ENCODE results near the gene ABHD15.

Gene ABHD15

DNA sequence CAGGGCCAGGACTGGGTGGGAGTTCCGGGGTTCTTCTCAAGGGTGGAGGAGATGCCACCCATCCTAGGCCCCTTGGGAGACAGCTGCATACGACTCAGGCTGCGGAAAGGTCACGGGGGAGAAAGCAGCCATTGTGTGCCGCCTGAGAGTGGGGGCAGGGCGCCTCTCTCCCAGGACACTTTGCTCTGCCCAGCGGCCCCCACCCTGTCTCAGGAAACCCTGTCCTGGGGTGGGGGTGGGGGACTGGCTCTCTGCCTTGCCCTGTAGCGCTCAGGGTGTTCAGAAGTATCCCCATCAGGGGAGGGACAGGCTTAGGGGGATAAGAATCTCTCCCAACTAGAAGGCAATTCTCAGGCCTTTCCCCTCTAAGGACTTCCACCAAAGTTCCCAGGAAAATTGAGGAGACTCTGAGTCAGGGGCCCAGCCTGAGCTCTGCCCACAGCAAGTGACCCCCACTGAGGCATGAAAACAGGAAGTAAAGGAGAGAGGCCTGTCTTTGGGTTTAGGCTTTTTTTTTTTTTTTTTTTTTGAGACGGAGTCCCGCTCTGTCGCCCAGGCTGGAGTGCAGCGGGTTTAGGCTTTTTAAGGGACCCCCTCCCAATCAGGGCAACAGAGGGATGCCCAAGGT, 17.7 kb upstream of the ABHD15 start:
- TF ChIP-seq, protein P1, sequence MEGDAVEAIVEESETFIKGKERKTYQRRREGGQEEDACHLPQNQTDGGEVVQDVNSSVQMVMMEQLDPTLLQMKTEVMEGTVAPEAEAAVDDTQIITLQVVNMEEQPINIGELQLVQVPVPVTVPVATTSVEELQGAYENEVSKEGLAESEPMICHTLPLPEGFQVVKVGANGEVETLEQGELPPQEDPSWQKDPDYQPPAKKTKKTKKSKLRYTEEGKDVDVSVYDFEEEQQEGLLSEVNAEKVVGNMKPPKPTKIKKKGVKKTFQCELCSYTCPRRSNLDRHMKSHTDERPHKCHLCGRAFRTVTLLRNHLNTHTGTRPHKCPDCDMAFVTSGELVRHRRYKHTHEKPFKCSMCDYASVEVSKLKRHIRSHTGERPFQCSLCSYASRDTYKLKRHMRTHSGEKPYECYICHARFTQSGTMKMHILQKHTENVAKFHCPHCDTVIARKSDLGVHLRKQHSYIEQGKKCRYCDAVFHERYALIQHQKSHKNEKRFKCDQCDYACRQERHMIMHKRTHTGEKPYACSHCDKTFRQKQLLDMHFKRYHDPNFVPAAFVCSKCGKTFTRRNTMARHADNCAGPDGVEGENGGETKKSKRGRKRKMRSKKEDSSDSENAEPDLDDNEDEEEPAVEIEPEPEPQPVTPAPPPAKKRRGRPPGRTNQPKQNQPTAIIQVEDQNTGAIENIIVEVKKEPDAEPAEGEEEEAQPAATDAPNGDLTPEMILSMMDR (IDR thresholded peaks at IDR 0.05; ENCODE audit: low read depth, low read length): no peak
- no peak for DNase-seq (ENCODE audit: extremely low read depth, low read depth)

DNA sequence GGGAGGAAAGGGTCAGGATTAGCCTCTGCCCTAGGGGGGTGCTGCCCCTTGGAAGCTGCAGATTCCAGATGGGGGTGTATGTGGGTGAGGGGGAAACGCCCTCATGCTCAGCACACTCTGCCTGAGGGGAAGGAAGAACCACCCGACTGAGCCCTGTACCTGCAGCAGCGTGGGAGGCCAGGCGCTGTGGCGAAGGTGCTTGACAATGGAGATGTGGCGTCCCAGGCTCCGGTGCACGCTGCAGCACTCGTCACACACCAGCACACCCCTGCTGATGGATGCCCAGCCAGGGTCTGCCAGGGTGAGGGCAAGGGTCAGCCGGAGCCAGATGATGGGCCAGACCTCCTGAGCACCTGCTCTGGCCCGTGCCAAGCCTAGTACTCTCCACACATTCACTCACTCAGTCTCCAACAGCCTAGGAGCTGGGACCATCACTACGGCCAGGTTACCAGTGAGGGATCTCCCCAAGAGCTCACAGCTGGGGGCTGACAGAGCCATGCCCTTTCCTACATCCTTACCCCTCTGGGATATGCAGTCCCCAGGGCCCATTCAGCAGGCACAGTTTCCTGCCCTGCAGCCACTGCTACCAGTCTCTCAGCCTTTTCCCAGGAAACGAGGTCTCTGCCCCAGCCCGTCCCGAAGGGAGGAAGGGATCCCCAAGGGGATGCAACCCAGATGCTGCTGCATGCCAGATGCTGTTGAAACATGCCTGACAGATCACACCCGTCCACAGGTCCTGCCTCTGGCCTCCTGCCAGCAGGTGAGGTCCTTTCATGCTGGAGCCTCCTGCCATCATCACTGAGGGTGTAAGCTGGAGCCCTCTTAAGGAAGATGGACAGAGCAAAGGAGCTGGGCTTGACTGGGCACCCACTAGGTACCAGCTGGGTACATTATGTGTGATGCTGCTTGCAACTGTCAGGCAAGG, 16.7 kb upstream of the ABHD15 start:
- TF ChIP-seq, protein P1 (IDR thresholded peaks at IDR 0.05; ENCODE audit: low read depth, low read length): no peak
- DNase-seq (ENCODE audit: extremely low read depth, low read depth): no peak

DNA sequence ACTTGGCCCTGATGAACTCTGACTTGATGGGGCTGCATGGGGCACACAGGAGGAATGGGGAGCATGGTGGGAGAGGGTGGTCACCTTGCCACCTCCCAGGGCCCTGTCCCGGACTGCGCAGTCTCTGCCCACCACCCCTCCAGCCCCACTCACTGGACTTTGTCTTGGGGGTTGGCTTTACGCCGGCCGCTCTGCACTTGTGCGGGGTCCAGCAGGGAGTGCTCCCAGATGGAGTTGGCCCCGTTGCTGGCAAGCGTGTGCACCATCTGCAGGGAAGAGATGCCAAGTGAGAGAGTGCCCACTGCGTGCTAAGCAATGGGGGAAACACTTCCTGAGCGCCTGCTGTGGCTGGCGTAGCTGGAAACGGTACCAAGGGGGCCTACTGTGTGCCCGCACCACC, 15.9 kb upstream of the ABHD15 start:
- TF ChIP-seq, protein P1 (IDR thresholded peaks at IDR 0.05; ENCODE audit: low read depth, low read length): no peak
- DNase-seq (ENCODE audit: extremely low read depth, low read depth): no peak

DNA sequence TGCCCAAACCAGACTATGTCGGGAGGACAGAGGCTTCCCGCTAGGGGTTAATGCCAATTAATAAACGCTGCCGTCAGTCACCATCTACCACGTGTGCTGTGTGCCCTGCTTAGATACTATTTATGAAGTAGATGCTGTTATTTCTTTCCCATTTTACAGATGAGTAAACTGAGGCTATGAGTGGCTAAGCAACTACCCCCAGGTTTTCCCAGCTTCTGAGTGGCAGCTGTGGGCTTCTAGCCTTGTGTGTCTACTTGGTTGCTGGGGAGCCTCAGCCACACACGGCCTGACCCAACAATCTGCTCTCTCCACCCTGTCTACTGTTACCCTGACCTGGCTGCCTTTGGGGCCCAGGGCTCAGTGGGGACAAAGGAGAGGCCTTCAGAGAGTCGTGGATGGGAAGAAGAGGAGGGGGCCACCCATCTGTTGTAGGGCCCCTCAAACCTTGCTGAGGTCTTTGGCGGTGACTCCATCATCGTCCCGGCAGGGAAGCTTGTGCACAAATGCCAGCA, 15.5 kb upstream of the ABHD15 start:
- TF ChIP-seq, protein P1 (IDR thresholded peaks at IDR 0.05; ENCODE audit: low read depth, low read length): no peak
- DNase-seq (ENCODE audit: extremely low read depth, low read depth): no peak

DNA sequence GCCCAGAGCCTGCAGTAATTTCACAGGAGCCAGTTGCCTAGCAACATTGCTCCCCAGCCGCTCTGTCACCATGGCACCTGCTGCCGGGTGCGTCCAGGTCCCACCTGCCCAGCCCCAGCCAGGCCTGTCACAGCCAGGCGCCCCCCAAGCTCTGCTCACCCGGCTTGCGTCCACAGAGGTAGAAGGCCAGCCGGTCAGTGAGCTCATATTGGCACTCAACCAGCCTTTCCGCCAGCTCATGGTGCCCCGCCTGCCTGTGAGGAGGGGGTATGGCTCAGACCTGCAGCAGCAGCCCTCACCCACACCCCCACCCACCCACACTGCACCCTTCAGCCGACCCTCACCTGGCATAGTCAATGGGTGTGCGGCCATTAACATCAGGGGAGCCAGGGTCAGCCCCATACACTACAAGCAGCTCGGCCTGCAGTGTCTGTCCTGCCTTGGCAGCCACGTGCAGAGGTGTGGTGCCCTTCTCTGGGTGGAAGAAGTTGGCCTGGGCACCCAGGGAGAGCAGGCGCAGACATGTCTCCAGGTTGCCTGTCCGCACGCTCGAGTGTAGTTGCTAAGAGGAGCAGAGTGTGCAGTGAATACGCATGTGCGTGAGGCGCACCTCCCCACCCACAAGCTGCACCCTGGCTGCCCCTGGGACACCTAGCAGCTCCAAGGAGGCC, 14.9 kb upstream of the ABHD15 start:
- TF ChIP-seq, protein P1 (IDR thresholded peaks at IDR 0.05; ENCODE audit: low read depth, low read length): no peak

DNA sequence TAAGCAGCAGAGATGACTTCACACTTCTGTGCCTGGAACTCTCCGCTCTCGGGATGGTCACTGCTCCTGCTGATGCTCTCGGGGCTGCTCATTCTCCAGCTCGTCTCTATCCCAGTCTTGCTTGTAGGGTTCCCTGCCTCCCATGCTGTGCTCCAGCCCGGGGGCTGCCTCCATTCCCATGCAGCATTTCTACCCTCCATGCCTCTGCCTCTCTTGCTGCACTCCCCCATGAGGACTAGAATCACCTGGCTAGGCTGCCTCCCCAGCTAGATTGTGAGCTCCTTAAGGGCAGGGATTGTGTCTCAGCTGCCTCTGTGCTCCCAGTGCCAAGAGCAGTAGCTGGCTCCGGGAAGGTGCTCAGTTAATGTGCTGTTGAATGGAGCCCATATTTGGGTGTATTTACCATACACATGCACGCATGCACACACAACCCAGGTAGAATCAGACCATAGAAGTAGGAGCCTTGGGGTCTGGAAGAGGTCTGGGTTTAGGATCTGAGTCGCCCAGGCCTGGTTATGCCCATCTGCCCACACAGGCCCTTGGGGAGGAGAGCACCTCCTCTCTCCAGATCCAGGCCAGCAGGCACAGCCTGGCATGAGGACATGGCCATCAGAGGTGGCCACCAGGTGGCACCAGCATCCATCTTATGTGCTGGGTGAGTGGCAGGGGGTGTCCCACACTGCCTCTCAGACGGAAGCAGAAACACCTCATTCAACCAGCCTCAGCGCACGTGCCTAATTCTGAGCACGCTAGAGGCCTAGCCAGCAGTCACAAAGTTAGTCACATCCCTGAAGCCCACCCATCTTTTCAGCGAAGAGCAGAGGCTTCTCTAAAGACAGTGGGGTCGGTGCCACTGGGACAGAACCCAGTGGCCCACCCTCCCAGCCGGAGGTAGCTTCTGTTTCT, 13.3 kb upstream of the ABHD15 start:
- TF ChIP-seq, protein P1 (IDR thresholded peaks at IDR 0.05; ENCODE audit: low read depth, low read length): peak; percentile 92

More for the DNA sequence above, 14.9 kb upstream of the ABHD15 start:
- no peak for DNase-seq (ENCODE audit: extremely low read depth, low read depth)

More for the DNA sequence above, 13.3 kb upstream of the ABHD15 start:
- peak; percentile 41 for DNase-seq (ENCODE audit: extremely low read depth, low read depth)
